ENCODE results near the gene CKB.

The CKB gene

GRCh38 chr14:103522649-103523574 lies at the start of gene CKB:
Gene CKB (minus strand): TSS chr14:103522830. CDS start chr14:103522493, 337 bp downstream.
- H3K36me3 ChIP-seq (ENCODE audit: control insufficient read depth, insufficient read depth, low read length), result no peaks in the 10 kb centered on the region
- no peak for TF ChIP-seq CTCF (IDR thresholded peaks at IDR 0.05; ENCODE audit: insufficient read depth, low read length, poor library complexity, severe bottlenecking)
- H3K4me3 ChIP-seq (replicated peaks; ENCODE audit: low read depth, low read length), result peak within 1 kb of the TSS; percentile 46
- no peaks in the 10 kb centered on the region; the same call in 1 of the 2 replicates for H3K27me3 ChIP-seq (replicated peaks; ENCODE audit: control insufficient read depth, insufficient read depth, low read length)
- peak; percentile 17 for DNase-seq (ENCODE audit: extremely low read depth, insufficient read length)

- DNase-seq (ENCODE audit: extremely low read depth, insufficient read length), result no peak
- no peak overlapping the region for H3K4me3 ChIP-seq (replicated peaks; ENCODE audit: low read depth, low read length)
- no peaks in the 10 kb centered on the region for H3K27me3 ChIP-seq (replicated peaks; ENCODE audit: control insufficient read depth, insufficient read depth, low read length)
- no peak for TF ChIP-seq CTCF (IDR thresholded peaks at IDR 0.05; ENCODE audit: insufficient read depth, low read length, poor library complexity, severe bottlenecking)
- H3K36me3 ChIP-seq (ENCODE audit: control insufficient read depth, insufficient read depth, low read length), result peaks cover 4% of the 10 kb centered on the region
Measured at GRCh38 chr14:103569408-103569807, 46.8 kb upstream of the CKB start.

GRCh38 chr14:103568952-103569351 lies 46.3 kb upstream of the CKB start:
- TF ChIP-seq CTCF (IDR thresholded peaks at IDR 0.05; ENCODE audit: insufficient read depth, low read length, poor library complexity, severe bottlenecking), result no peak
- Histone ChIP-seq H3K4me3 (replicated peaks; ENCODE audit: low read depth, low read length) (no peak overlapping the region), H3K36me3 (ENCODE audit: control insufficient read depth, insufficient read depth, low read length) (no peaks in the 10 kb centered on the region), H3K27me3 (replicated peaks; ENCODE audit: control insufficient read depth, insufficient read depth, low read length) (no peaks in the 10 kb centered on the region)
- DNase-seq (ENCODE audit: extremely low read depth, insufficient read length), result no peak

- no peak for TF ChIP-seq CTCF (IDR thresholded peaks at IDR 0.05; ENCODE audit: insufficient read depth, low read length, poor library complexity, severe bottlenecking)
- Histone ChIP-seq H3K27me3 (replicated peaks; ENCODE audit: control insufficient read depth, insufficient read depth, low read length) (no peaks in the 10 kb centered on the region), H3K4me3 (replicated peaks; ENCODE audit: low read depth, low read length) (peak overlapping the region; percentile 99), H3K36me3 (ENCODE audit: control insufficient read depth, insufficient read depth, low read length) (peaks cover 5% of the 10 kb centered on the region)
- DNase-seq (ENCODE audit: extremely low read depth, insufficient read length), result no peak
Measured at GRCh38 chr14:103563844-103564505, 41.3 kb upstream of the CKB start.

- TF ChIP-seq CTCF (IDR thresholded peaks at IDR 0.05; ENCODE audit: insufficient read depth, low read length, poor library complexity, severe bottlenecking), result no peak
- no peak for DNase-seq (ENCODE audit: extremely low read depth, insufficient read length)
Measured at GRCh38 chr14:103563226-103563620, 40.6 kb upstream of the CKB start.

More at GRCh38 chr14:103563226-103563620, 40.6 kb upstream of the CKB start:
- peak overlapping the region; percentile 99 for H3K4me3 ChIP-seq (replicated peaks; ENCODE audit: low read depth, low read length)
- peaks cover 8% of the 10 kb centered on the region for H3K36me3 ChIP-seq (ENCODE audit: control insufficient read depth, insufficient read depth, low read length)
- no peaks in the 10 kb centered on the region for H3K27me3 ChIP-seq (replicated peaks; ENCODE audit: control insufficient read depth, insufficient read depth, low read length)

Data from GM06990 (cell line).